ENCODE data around the gene SWT1.

SWT1 gene

GRCh38 chr1:185257950-185258208, 100.9 kb downstream of the SWT1 start:
- H3K4me3 ChIP-seq (ENCODE audit: low read depth, low read length): no peak overlapping the region
- no peak for DNase-seq (ENCODE audit: low read depth)
- no peak for TF ChIP-seq CTCF (IDR thresholded peaks at IDR 0.05; ENCODE audit: insufficient read depth, low read depth, low read length, missing control alignments)

GRCh38 chr1:185258676-185259075, 101.7 kb downstream of the SWT1 start:
- DNase-seq (ENCODE audit: low read depth): no peak
- H3K4me3 ChIP-seq (ENCODE audit: low read depth, low read length): no peak overlapping the region
- TF ChIP-seq CTCF (IDR thresholded peaks at IDR 0.05; ENCODE audit: insufficient read depth, low read depth, low read length, missing control alignments): no peak

GRCh38 chr1:185260611-185261010, 103.6 kb downstream of the SWT1 start:
- no peak overlapping the region for H3K4me3 ChIP-seq (ENCODE audit: low read depth, low read length)
- no peak for TF ChIP-seq CTCF (IDR thresholded peaks at IDR 0.05; ENCODE audit: insufficient read depth, low read depth, low read length, missing control alignments)
- DNase-seq (ENCODE audit: low read depth): no peak

GRCh38 chr1:185262151-185262550, 105.2 kb downstream of the SWT1 start:
- no peak for DNase-seq (ENCODE audit: low read depth)
- H3K4me3 ChIP-seq (ENCODE audit: low read depth, low read length): no peak overlapping the region
- no peak for TF ChIP-seq CTCF (IDR thresholded peaks at IDR 0.05; ENCODE audit: insufficient read depth, low read depth, low read length, missing control alignments)

- no peak for TF ChIP-seq CTCF (IDR thresholded peaks at IDR 0.05; ENCODE audit: insufficient read depth, low read depth, low read length, missing control alignments)
- no peak for DNase-seq (ENCODE audit: low read depth)
- H3K4me3 ChIP-seq (ENCODE audit: low read depth, low read length): no peak overlapping the region
Observed at GRCh38 chr1:185263292-185263691, 106.3 kb downstream of the SWT1 start.

GRCh38 chr1:185263780-185264179, 106.8 kb downstream of the SWT1 start:
- no peak overlapping the region for H3K4me3 ChIP-seq (ENCODE audit: low read depth, low read length)
- no peak for TF ChIP-seq CTCF (IDR thresholded peaks at IDR 0.05; ENCODE audit: insufficient read depth, low read depth, low read length, missing control alignments)
- DNase-seq (ENCODE audit: low read depth): no peak

- H3K4me3 ChIP-seq (ENCODE audit: low read depth, low read length): no peak overlapping the region
- TF ChIP-seq CTCF (IDR thresholded peaks at IDR 0.05; ENCODE audit: insufficient read depth, low read depth, low read length, missing control alignments): no peak
- no peak for DNase-seq (ENCODE audit: low read depth)
Observed at GRCh38 chr1:185265314-185265713, 108.3 kb downstream of the SWT1 start.
